Fibroblast of skin of right biceps (primary cell): ENCODE results near the gene CHST5.

Source experiments
- DNase-seq: peaks from one replicate; pipeline ENCODE4 v3.0.0-alpha.2; 2013

Gene CHST5

GRCh38 chr16:75535901-75536300 is at the start of gene CHST5:
Gene CHST5 (minus strand): TSS chr16:75536108. CDS start chr16:75530384, 5,724 bp downstream.
- no peak for DNase-seq

GRCh38 chr16:75584108-75584507 is 48.2 kb upstream of the CHST5 start:
- no peak for DNase-seq

- no peak for DNase-seq
Measured at GRCh38 chr16:75579281-75579834, 43.5 kb upstream of the CHST5 start.

GRCh38 chr16:75578725-75579124 is 42.8 kb upstream of the CHST5 start:
- DNase-seq = no peak

- no peak for DNase-seq
Measured at GRCh38 chr16:75578212-75578611, 42.3 kb upstream of the CHST5 start.

- DNase-seq = no peak
Measured at GRCh38 chr16:75576384-75576811, 40.5 kb upstream of the CHST5 start.

- DNase-seq = no peak
Measured at GRCh38 chr16:75575958-75576357, 40.0 kb upstream of the CHST5 start.

GRCh38 chr16:75573955-75574354 is 38.0 kb upstream of the CHST5 start:
- no peak for DNase-seq

GRCh38 chr16:75572864-75573542 is 37.1 kb upstream of the CHST5 start:
- no peak for DNase-seq

- DNase-seq = no peak
Measured at GRCh38 chr16:75570396-75571065, 34.6 kb upstream of the CHST5 start.

GRCh38 chr16:75567911-75568310 is 32.0 kb upstream of the CHST5 start:
- DNase-seq = no peak

- DNase-seq = no peak
Measured at GRCh38 chr16:75566758-75567255, 30.9 kb upstream of the CHST5 start.

- DNase-seq = peak; percentile 74
Measured at GRCh38 chr16:75566040-75566757, 30.3 kb upstream of the CHST5 start, which contains the start of gene GABARAPL2. Gene GABARAPL2 (plus strand): TSS chr16:75566379. CDS start chr16:75566487, 108 bp downstream.

GRCh38 chr16:75565640-75566039 is 29.7 kb upstream of the CHST5 start:
- no peak for DNase-seq

GRCh38 chr16:75559564-75560372 is 23.9 kb upstream of the CHST5 start:
- DNase-seq = peak; percentile 29

- DNase-seq = no peak
Measured at GRCh38 chr16:75558846-75559401, 23.0 kb upstream of the CHST5 start.

GRCh38 chr16:75556431-75556950 is 20.6 kb upstream of the CHST5 start:
- no peak for DNase-seq

GRCh38 chr16:75555707-75556430 is 20.0 kb upstream of the CHST5 start, which contains the start of gene TMEM231:
Gene TMEM231 (minus strand): TSS chr16:75556252. CDS start chr16:75556209, 43 bp downstream.
- peak; percentile 94 for DNase-seq

GRCh38 chr16:75555213-75555706 is 19.4 kb upstream of the CHST5 start:
- peak; percentile 91 for DNase-seq

GRCh38 chr16:75552951-75553350 is 17.0 kb upstream of the CHST5 start:
- DNase-seq = no peak

- DNase-seq = peak; percentile 14
Measured at GRCh38 chr16:75550211-75550662, 14.3 kb upstream of the CHST5 start.
